Gastroesophageal sphincter (tissue), 3 donors: ENCODE data around the gene DENND1B.

Source experiments
- EP300 ChIP-seq: sonication (generic); formaldehyde crosslinking; IDR thresholded peaks from one replicate; pipeline ENCODE4 v1.6.1; 2017; ENCODE audit warnings: antibody characterized with exemption, mild to moderate bottlenecking
- POLR2A ChIP-seq, 2 donors: fragments of 450-650 bp; IDR thresholded peaks; one replicate each; pipeline ENCODE4 v1.6.1; 2017; ENCODE audit warnings: antibody characterized with exemption in 2 of 2, mild to moderate bottlenecking in 2 of 2, moderate library complexity in 1 of 2
- POLR2AphosphoS5 ChIP-seq: sonication (generic); formaldehyde crosslinking; IDR thresholded peaks from one replicate; pipeline ENCODE4 v1.6.1; 2017; ENCODE audit warnings: antibody characterized with exemption
- TF ChIP-seq, protein P1 (sequence below), 4 experiments: fragments of 200-600 bp in 2 of 4; fragments of 450-650 bp in 2 of 4; sonication (generic) in 1 of 4; IDR thresholded peaks; one replicate each; pipeline ENCODE4 v1.5.1; 2017 to 2019; ENCODE audit warnings: antibody characterized with exemption in 4 of 4, mild to moderate bottlenecking in 2 of 4, moderate library complexity in 2 of 4

DNA sequence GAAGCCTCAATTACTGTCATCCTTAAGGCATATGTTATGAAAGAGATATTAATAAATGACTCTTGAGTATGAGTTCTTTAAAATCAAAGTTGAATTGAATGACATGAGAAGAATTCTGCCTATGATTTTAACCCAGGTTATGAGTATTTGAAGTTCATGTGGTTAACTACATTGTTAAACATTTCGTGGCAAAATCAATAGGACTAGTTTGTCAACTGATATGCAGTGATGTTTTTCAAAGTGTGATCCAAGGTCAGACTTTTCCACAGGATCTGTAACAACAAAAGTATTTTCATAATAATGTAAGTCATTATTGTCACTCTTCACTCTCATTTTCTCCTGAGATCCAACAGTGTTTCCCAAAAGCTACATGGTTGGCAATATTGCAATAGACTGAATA is 189.5 kb downstream of the DENND1B start:
- TF ChIP-seq, protein P1, sequence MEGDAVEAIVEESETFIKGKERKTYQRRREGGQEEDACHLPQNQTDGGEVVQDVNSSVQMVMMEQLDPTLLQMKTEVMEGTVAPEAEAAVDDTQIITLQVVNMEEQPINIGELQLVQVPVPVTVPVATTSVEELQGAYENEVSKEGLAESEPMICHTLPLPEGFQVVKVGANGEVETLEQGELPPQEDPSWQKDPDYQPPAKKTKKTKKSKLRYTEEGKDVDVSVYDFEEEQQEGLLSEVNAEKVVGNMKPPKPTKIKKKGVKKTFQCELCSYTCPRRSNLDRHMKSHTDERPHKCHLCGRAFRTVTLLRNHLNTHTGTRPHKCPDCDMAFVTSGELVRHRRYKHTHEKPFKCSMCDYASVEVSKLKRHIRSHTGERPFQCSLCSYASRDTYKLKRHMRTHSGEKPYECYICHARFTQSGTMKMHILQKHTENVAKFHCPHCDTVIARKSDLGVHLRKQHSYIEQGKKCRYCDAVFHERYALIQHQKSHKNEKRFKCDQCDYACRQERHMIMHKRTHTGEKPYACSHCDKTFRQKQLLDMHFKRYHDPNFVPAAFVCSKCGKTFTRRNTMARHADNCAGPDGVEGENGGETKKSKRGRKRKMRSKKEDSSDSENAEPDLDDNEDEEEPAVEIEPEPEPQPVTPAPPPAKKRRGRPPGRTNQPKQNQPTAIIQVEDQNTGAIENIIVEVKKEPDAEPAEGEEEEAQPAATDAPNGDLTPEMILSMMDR (IDR thresholded peaks at IDR 0.05): no peak
- TF ChIP-seq POLR2AphosphoS5 (no peak), POLR2A (IDR thresholded peaks at IDR 0.05) (no peak), EP300 (no peak)
